Ecto neural progenitor cell (in vitro differentiated cells): ENCODE measurements around the gene DOHH.
"Not testable (repeated sequence)": the region's sequence is repeated elsewhere in the genome, so short reads cannot be mapped to it uniquely, and the experiment has no call there.

ENCODE experiments used
- DNase-seq: peaks from one replicate; pipeline ENCODE4 v3.0.0-alpha.2; 2018; ENCODE audit warnings: low spot score

DOHH gene

GRCh38 chr19:3534375-3535234 is 34.1 kb upstream of the DOHH start:
- no peak for DNase-seq

- DNase-seq, result no peak
Observed at GRCh38 chr19:3533563-3534216, 33.2 kb upstream of the DOHH start.

GRCh38 chr19:3533033-3533432 is 32.6 kb upstream of the DOHH start:
- DNase-seq, result no peak

- DNase-seq, result no peak
Observed at GRCh38 chr19:3532154-3532786, 31.8 kb upstream of the DOHH start.

GRCh38 chr19:3531716-3532115 is 31.2 kb upstream of the DOHH start:
- DNase-seq, result no peak

GRCh38 chr19:3530389-3530788 is 29.9 kb upstream of the DOHH start:
- DNase-seq, result no peak

- not testable (repeated sequence) for DNase-seq
Observed at GRCh38 chr19:3529299-3529698, 28.8 kb upstream of the DOHH start.

GRCh38 chr19:3528539-3529211 is 28.2 kb upstream of the DOHH start:
- DNase-seq, result no peak

- DNase-seq, result no peak
Observed at GRCh38 chr19:3528080-3528479, 27.6 kb upstream of the DOHH start.

- no peak for DNase-seq
Observed at GRCh38 chr19:3527238-3527910, 26.9 kb upstream of the DOHH start.

GRCh38 chr19:3526507-3527237 is 26.2 kb upstream of the DOHH start:
- DNase-seq, result no peak

GRCh38 chr19:3524904-3525451 is 24.5 kb upstream of the DOHH start:
- DNase-seq, result no peak

- DNase-seq, result no peak
Observed at GRCh38 chr19:3524078-3524842, 23.8 kb upstream of the DOHH start.

GRCh38 chr19:3523361-3524077 is 23.0 kb upstream of the DOHH start:
- no peak for DNase-seq

GRCh38 chr19:3522421-3523360 is 22.2 kb upstream of the DOHH start:
- DNase-seq, result no peak

GRCh38 chr19:3521104-3521445 is 20.6 kb upstream of the DOHH start:
- DNase-seq, result no peak

- DNase-seq, result no peak
Observed at GRCh38 chr19:3520166-3521103, 20.0 kb upstream of the DOHH start.
